K562 (cell line): ENCODE measurements around the gene TYMP.

ENCODE experiments used
- CCAR2 ChIP-seq: fragments of 200-400 bp; formaldehyde crosslinking; IDR thresholded peaks from 2 replicates; pipeline ENCODE4 v1.6.1; 2017; ENCODE audit warnings: mild to moderate bottlenecking, low read depth, low read length
- EZH2 ChIP-seq: IDR thresholded peaks from 2 replicates; pipeline ENCODE4 v1.6.1; 2012; ENCODE audit warnings: low read depth, mild to moderate bottlenecking, inconsistent platforms, low read length, borderline replicate concordance
- FOXK1 ChIP-seq: sonication (generic); formaldehyde crosslinking; IDR thresholded peaks from 2 replicates; pipeline ENCODE4 v1.8.0; 2022; ENCODE audit warnings: missing genetic modification reagents, mild to moderate bottlenecking, borderline replicate concordance
- POLR2AphosphoS5 ChIP-seq: IDR thresholded peaks from 2 replicates; pipeline ENCODE4 v1.6.1; 2011; ENCODE audit warnings: mild to moderate bottlenecking, low read depth, low read length, moderate library complexity; ENCODE audit not compliant: control insufficient read depth, insufficient read depth
- TF ChIP-seq, protein P1 (sequence below): sonication (generic); formaldehyde crosslinking; IDR thresholded peaks from 2 replicates; pipeline ENCODE4 v1.5.0; 2020; ENCODE audit warnings: missing genetic modification reagents

DNA sequence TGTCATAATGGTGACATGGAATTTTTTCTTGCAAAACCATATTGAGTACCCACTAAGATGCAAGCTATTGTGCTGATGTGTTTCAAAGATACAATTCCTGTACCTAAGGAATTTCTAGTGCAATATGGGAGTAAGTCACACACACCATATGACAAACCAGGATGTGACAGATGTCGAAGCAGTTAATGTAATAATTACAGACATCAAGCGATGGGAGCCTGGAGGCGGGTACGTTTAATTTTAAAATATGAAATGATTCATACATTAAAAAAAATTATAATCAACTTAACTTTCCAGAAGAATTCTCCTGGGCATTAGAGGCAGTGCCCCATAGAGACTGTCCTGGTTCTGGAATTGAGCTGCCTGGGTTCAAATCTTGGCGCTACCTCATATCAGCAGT is 26.9 kb upstream of the TYMP start:
- TF ChIP-seq CCAR2 (no peak), FOXK1 (CRISPR knock-in tag) (no peak), POLR2AphosphoS5 (no peak), EZH2 (no peak)
- TF ChIP-seq, protein P1, sequence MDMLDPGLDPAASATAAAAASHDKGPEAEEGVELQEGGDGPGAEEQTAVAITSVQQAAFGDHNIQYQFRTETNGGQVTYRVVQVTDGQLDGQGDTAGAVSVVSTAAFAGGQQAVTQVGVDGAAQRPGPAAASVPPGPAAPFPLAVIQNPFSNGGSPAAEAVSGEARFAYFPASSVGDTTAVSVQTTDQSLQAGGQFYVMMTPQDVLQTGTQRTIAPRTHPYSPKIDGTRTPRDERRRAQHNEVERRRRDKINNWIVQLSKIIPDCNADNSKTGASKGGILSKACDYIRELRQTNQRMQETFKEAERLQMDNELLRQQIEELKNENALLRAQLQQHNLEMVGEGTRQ: no peak
